GM20000 (cell line): ENCODE measurements around the gene AKTIP.
A peak's percentile ranks its signal among the peaks of the same experiment; 100 is the strongest.
"Not testable (repeated sequence)": the region's sequence is repeated elsewhere in the genome, so short reads cannot be mapped to it uniquely, and the experiment has no call there.

Experiments used
- DNase-seq: peaks from one replicate; pipeline ENCODE4 v3.0.0; 2012; ENCODE audit warnings: low spot score
- TF ChIP-seq, protein P1 (sequence below): IDR thresholded peaks from 2 replicates; pipeline ENCODE4 v1.5.1; 2012; ENCODE audit warnings: mild to moderate bottlenecking, control low read depth; ENCODE audit errors: extremely low read depth, missing control alignments

AKTIP gene

DNA sequence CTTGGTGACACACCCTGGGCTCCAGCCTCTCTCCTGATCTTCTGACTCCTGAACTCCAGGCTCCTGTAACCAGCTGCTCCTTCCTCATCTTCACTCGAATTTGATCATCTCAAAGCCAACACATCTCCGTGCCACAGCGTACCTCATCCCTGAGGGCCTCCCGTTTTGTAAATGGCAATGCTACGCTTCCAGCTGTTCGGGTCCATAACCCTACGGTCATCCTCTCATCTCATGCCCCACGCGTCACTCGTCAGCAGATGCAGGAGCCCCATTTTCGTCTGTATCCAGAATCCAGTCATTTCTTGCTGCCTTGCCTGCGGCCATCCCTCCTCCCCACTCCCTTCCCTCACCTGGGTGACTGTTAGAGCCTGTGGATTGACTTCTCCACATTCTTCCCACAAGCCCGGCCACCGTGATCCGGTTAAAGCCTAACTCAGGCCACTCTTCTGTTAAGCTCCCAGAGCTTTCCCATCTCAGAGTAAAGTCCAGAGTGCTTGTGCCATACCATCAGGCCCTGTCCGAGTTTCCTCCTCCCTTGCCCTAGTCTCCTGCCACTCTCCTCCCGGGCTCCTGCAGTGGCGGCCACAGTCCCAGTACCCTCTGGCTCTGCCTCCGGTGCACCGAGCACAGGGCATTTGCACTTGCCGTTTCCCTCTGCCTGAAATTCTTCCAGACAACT lies 20.3 kb upstream of the AKTIP start:
- no peak for DNase-seq
- TF ChIP-seq, protein P1, sequence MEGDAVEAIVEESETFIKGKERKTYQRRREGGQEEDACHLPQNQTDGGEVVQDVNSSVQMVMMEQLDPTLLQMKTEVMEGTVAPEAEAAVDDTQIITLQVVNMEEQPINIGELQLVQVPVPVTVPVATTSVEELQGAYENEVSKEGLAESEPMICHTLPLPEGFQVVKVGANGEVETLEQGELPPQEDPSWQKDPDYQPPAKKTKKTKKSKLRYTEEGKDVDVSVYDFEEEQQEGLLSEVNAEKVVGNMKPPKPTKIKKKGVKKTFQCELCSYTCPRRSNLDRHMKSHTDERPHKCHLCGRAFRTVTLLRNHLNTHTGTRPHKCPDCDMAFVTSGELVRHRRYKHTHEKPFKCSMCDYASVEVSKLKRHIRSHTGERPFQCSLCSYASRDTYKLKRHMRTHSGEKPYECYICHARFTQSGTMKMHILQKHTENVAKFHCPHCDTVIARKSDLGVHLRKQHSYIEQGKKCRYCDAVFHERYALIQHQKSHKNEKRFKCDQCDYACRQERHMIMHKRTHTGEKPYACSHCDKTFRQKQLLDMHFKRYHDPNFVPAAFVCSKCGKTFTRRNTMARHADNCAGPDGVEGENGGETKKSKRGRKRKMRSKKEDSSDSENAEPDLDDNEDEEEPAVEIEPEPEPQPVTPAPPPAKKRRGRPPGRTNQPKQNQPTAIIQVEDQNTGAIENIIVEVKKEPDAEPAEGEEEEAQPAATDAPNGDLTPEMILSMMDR = no peak

DNA sequence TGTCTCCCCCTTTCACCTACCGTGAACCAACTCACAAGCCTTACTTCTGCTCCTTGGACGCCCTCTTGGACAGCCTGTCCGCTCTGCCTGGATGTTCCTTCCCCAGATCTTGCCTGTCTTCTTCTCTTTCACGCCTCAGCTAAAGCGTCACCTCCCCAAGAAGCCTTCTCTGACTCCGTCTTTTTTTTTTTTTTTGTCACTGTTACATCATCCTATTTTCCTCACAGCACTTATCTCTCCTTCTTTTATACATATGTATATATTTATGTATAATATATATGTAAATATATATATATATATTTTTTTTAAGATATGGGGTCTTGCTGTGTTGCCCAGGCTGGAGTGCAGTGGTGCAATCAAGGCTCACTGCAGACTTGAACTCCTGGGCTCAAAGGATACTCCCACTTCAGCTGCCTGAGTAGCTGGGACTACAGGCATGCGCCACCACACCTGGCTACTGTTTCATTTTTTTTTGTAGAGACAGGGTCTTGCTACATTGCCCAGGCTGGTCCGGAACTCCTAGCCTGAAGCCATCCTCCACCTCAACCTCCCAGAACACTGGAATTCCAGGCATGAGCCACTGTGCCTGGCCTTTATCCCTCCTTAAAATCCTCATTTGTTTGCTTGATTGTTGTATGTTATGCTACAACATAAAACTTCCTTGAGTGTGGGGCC lies 16.5 kb upstream of the AKTIP start:
- DNase-seq = no peak
- TF ChIP-seq, protein P1 = no peak

DNA sequence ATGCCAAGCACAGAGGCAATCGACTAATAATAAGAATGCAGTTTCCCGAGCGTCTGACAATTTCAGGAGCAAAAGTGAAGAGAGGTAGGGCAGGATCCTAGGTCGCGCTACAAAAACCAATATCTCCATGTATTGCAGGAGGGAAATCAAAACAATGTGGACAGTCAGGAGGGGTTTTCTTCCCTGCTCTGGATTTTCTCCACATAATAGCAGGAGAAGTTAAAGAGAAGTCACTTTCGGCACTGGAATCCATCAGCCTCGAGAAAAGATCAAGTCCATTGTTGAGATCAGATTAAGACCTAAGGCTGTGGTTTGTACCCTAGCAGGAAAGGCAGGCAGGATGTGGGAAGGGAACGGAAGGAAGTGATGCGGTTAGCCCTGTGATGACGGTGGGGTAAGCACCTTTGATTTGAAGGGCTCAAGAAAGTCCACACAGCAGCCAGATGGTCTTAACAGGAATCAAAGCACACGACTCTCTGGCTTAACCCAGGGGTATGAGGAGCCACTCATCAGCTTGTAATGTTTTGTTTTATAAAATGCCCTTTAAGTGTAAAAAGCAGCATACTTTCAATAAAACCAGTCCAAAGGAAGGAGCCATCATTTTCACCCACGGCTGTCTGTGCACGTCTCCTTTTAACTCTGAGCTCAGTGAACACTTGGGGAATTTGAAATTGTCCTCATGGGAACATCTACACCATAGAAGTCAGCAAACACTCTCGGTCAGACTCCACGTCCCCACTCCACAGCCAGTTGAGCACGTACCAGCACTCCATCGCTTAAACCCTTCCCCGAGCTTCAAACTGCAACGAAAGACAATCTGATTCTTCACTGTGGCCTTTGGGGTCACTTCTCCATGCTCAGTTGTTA lies 15.8 kb upstream of the AKTIP start:
- DNase-seq = peak; percentile 79
- TF ChIP-seq, protein P1 = no peak

DNA sequence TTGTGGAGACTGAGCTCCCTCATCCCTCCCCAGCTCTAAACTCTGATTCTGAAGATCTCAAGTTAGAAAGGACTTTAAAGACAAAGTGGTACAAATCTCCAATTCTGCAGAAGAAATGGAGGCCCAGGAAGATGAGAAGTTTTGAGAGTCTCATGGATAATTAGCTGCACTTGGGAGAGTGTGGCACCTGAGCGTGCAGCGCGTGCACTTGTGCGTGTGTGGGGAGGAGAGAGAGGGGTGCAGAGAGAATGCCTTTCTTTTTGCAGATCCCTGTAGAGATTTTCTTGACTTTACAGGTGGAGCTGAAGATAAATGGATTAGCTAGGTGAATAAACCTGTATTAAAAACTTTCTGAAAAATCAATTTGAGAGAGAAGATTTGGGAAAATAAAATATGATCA lies 14.8 kb upstream of the AKTIP start:
- TF ChIP-seq, protein P1 = no peak
- no peak for DNase-seq

DNA sequence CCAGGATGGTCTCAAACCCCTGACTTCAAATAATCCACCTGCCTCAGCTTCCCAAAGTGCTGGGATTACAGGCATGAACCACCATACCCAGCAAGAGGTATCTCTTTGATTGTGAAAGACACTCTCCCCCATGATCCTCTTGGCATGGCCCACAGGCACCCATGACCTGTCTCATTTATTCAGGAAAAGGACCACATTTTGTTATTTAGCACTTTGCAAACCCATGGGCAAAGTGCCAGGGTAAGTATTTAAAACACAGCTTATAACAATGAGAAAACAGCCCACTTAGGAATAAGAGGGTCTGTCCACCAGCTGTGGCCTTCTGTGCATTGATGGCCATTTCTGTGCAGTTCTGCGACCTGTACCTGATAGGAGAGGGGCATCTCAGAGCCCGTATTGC lies 12.8 kb upstream of the AKTIP start:
- TF ChIP-seq, protein P1 = no peak
- DNase-seq = no peak

DNA sequence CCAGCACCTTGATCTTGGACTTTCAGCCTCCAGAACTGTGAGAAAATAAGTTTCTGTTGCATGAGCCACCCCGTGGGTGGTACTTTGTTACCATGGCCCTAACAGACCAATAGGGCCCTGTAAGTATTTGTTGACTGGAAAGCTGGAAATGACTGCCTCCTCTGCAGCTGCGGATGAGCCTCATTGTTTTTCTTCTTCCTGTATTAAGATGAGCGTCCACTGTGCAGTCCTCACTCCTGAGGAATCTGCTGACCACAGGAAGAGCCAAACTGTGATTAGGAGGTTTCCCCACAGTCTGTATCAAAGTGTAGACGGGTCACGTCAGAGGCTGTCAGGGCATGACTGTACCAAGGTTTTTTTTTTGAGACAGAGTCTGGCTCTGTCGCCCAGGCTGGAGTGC lies 12.2 kb upstream of the AKTIP start:
- no peak for DNase-seq

DNA sequence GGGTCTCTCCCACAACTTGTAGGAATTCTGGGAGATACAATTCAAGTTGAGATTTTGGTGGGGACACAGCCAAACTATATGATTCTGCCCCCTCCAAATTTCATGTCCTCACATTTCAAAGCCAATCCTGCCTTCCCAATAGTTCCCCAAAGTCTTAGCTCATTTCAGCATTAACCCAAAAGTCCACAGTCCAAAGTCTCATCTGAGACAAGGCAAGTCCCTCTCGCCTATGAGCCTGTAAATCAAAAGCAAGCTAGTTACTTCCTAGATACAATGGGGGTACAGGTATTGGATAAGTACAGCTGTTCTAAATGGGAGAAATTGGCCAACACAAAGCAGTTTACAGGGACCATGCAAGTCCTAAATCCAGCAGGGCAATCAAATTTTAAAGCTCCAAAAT lies 9.8 kb upstream of the AKTIP start:
- DNase-seq = not testable (repeated sequence)

More for the DNA sequence above, 12.2 kb upstream of the AKTIP start:
- TF ChIP-seq, protein P1 = no peak
